Astrocyte of the spinal cord (primary cell): ENCODE results near the gene MOV10.

Source experiments
- DNase-seq: peaks from one replicate; pipeline ENCODE4 v3.0.0; 2011; ENCODE audit warnings: low read depth, low spot score
- H3K4me3 ChIP-seq: 2 replicates; pipeline ENCODE4 v1.5.1; 2011; ENCODE audit warnings: low read depth, mild to moderate bottlenecking, low read length, moderate library complexity
- in situ Hi-C: cut with HindIII; loops from 2 replicates; pipeline ENCODE4 v1.10.0; 2017; ENCODE audit warnings: low sequenced_read_pairs
- TF ChIP-seq, protein P1 (sequence below): IDR thresholded peaks from 2 replicates; pipeline ENCODE4 v1.5.1; 2012; ENCODE audit warnings: low read depth, mild to moderate bottlenecking, low read length, inconsistent platforms

The MOV10 gene

DNA sequence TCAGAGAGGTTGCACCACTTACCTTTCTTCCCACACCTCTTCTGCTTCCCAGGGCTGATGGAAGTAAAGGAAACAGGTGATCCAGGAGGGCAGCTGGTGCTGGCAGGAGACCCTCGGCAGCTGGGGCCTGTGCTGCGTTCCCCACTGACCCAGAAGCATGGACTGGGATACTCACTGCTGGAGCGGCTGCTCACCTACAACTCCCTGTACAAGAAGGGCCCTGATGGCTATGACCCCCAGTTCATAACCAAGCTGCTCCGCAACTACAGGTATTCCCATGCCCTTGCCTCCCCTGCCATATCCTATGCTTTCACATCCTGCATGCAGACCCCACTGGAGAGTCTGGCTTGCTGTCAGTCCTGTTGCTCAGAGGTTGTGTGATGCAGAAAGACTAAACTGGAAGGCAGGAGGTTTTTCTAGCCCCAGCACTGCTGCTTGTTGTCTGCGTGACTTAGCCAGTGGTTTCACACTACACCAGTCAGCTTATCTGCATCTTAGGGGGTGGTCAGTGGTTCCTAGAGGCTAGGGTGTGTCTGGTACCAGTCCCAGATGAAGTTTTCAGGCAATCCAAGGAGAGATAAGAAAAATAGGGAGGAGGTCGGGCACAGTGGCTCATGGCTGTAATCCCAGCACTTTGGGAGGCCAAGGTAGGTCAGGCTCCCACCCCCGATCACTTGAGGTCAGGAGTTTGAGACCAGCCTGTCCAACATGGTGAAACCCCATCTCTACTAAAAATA lies 22.3 kb downstream of the MOV10 start:
- in situ Hi-C loops, result no loop called here
- H3K4me3 ChIP-seq, result no peak overlapping the region
- TF ChIP-seq, protein P1, sequence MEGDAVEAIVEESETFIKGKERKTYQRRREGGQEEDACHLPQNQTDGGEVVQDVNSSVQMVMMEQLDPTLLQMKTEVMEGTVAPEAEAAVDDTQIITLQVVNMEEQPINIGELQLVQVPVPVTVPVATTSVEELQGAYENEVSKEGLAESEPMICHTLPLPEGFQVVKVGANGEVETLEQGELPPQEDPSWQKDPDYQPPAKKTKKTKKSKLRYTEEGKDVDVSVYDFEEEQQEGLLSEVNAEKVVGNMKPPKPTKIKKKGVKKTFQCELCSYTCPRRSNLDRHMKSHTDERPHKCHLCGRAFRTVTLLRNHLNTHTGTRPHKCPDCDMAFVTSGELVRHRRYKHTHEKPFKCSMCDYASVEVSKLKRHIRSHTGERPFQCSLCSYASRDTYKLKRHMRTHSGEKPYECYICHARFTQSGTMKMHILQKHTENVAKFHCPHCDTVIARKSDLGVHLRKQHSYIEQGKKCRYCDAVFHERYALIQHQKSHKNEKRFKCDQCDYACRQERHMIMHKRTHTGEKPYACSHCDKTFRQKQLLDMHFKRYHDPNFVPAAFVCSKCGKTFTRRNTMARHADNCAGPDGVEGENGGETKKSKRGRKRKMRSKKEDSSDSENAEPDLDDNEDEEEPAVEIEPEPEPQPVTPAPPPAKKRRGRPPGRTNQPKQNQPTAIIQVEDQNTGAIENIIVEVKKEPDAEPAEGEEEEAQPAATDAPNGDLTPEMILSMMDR, result no peak
- no peak for DNase-seq

DNA sequence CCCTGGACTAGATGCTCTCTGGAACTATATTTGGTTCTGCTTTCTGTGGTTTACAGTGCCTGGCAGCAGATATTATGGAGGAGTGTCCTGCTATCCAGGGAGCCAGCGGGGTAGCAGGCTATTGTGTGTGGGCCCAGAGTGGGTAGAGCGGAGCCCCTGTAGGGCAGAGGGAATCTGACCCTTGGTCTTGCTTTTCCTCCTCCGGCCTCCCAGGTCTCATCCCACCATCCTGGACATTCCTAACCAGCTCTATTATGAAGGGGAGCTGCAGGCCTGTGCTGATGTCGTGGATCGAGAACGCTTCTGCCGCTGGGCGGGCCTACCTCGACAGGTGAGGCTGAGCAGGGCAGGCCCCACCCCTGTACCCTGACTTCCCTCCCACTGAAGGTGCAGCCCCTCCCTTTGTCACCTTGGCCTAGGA lies 23.3 kb downstream of the MOV10 start:
- no peak overlapping the region for H3K4me3 ChIP-seq
- TF ChIP-seq, protein P1, result no peak
- in situ Hi-C loops, result no loop called here
- no peak for DNase-seq

DNA sequence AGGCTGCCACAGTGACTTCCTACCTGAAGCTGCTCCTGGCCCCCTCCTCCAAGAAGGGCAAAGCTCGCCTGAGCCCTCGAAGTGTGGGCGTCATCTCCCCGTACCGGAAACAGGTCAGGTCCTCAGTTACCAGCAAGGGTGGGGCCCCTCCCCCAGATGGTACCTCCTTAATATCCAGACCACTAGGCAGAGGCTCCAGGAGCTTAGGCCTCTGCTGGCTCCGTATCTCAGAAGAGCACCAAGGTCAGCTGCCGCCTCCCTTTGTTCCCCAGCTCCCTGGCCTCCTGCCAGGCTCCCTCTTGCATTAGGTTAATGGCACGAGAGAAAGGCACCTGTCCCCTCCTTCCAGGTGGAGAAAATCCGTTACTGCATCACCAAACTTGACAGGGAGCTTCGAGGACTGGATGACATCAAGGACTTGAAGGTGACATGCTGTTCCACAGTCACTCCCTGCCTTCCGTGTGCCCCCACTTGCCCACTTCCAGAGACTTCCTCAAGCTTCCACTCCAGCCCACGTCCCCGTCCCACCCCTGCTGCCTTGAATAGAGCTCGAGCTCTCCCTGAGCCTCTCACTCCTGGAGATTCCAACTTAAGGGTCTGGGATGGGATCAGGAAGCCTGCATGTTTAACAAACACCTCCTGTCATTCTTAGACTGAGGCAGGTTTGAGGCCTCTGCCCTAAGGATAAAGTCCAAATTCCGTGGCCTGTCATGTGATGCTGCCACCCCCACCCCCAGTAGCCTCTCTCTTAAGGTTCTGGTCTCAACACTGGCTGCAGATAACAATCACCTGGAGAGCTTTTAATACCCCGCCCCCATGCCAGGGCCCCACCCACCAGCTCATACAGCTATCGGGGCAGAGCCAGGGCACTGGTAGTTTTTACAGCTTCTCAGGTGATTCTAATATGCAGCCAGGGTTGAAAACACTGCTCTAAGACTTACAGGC lies 24.2 kb downstream of the MOV10 start:
- in situ Hi-C loops, result no loop called here
- no peak overlapping the region for H3K4me3 ChIP-seq
- DNase-seq, result no peak
- TF ChIP-seq, protein P1, result no peak

DNA sequence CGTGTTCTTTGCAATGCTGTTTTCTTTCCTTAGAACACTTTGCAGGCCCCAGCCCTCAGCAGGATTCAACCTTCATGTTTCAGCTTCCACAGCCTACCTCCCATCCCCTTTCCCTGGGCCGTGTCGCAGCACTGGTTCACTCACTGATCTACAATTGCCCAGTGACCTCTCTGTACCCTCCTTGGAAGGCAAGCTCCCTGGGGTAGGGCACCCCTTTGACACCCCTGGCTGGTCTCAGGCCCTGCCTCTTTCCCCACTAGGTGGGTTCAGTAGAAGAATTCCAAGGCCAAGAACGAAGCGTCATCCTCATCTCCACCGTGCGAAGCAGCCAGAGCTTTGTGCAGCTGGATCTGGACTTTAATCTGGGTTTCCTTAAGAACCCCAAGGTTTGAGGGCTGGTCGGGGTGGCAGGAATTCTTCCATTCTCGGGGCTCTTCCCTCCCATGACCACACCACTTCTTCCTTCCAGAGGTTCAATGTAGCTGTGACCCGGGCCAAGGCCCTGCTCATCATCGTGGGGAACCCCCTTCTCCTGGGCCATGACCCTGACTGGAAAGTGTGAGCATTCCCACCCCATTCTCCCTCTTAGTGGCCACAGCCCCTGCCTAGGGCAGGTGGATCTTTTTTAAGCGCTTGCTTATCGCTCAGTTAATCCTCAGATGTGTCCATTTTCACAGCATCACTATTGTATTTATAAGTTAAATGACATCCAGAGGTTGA lies 25.1 kb downstream of the MOV10 start:
- H3K4me3 ChIP-seq, result no peak overlapping the region
- no peak for DNase-seq
- TF ChIP-seq, protein P1, result no peak
- in situ Hi-C loops, result no loop called here

DNA sequence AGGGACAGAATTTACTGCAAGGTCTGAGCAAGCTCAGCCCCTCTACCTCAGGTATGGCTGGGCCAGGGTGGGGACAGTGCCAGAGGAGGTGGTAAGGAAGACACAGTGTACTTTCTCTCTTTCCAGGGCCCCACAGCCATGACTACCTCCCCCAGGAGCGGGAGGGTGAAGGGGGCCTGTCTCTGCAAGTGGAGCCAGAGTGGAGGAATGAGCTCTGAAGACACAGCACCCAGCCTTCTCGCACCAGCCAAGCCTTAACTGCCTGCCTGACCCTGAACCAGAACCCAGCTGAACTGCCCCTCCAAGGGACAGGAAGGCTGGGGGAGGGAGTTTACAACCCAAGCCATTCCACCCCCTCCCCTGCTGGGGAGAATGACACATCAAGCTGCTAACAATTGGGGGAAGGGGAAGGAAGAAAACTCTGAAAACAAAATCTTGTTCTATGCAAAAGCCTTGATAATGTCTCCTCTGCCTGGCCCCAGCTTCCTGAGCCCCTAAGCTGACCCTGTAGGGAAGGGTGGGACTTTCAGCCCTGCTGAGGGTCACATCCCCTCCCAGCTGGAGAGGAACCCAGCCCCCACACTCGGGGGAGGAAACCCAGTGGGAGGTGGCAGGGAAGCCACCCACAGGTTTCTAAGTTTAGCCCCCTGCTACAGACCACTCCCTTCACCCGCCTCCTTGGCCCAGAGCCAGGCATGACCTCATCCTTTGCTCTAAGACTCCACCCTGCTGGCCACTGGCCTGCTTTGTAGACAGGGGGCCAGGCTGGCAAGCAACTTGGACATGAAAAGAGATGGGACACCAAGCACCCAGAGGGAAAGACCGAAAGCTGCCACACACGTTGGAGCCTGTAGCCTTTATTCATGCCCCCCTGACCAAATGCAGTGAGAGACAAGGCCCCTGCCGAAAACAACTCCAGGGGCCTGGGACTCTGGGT lies 26.1 kb downstream of the MOV10 start:
- H3K4me3 ChIP-seq, result no peak overlapping the region
- DNase-seq, result peak; percentile 97
- TF ChIP-seq, protein P1, result no peak
- in situ Hi-C loops, result no loop called here
